SK-N-SH (cell line): Measurements from ENCODE around the gene BIRC5.

Experiments
- EP300 ChIP-seq, 2 experiments: IDR thresholded peaks; 2 replicates each; pipeline versions ENCODE4 v1.4.0 to v1.6.1; 2012; ENCODE audit warnings: borderline replicate concordance in 1 of 2, low read depth in 1 of 2, low read length in 1 of 2
- EZH2phosphoT487 ChIP-seq: fragments of 200-600 bp; sonication (generic); IDR thresholded peaks from 2 replicates; pipeline ENCODE4 v1.6.1; 2017; ENCODE audit warnings: low read depth, mixed run types, mild to moderate bottlenecking, antibody characterized with exemption, moderate library complexity, borderline replicate concordance
- FOSL2 ChIP-seq: IDR thresholded peaks from 2 replicates; pipeline ENCODE4 v1.4.0; 2012; ENCODE audit warnings: low read depth, mild to moderate bottlenecking, moderate library complexity, borderline replicate concordance
- FOXJ3 ChIP-seq: sonication (generic); formaldehyde crosslinking; IDR thresholded peaks from 2 replicates; pipeline ENCODE4 v1.5.1; 2020; ENCODE audit warnings: mild to moderate bottlenecking, missing genetic modification reagents
- MXI1 ChIP-seq: IDR thresholded peaks from 2 replicates; pipeline ENCODE4 v1.6.1; 2012; ENCODE audit warnings: mild to moderate bottlenecking, low read depth, low read length, improper control_type of control experiment
- POLR2AphosphoS5 ChIP-seq: IDR thresholded peaks from 2 replicates; pipeline ENCODE4 v1.6.1; 2012; ENCODE audit warnings: low read depth, low read length
- TAF1 ChIP-seq: IDR thresholded peaks from 2 replicates; pipeline ENCODE4 v1.6.1; 2012; ENCODE audit warnings: low read depth, mild to moderate bottlenecking, low read length, moderate library complexity, borderline replicate concordance
- TCF12 ChIP-seq: IDR thresholded peaks from 2 replicates; pipeline ENCODE4 v1.4.0; 2012
- TF ChIP-seq, protein P1 (sequence below): IDR thresholded peaks from 2 replicates; pipeline ENCODE4 v1.4.0; 2012; ENCODE audit warnings: low read depth, borderline replicate concordance
- TF ChIP-seq, protein P2 (sequence below): fragments of 200-600 bp; sonication (generic); IDR thresholded peaks from 2 replicates; pipeline ENCODE4 v1.6.1; 2017; ENCODE audit warnings: antibody characterized with exemption, mild to moderate bottlenecking, moderate library complexity
- TF ChIP-seq, protein P3 (sequence below): IDR thresholded peaks from 2 replicates; pipeline ENCODE4 v1.6.1; 2012; ENCODE audit warnings: mild to moderate bottlenecking, low read depth, low read length, moderate library complexity
- TF ChIP-seq, protein P4 (sequence below): fragments of 150-350 bp; IDR thresholded peaks from 2 replicates; pipeline ENCODE4 v1.6.1; 2017; ENCODE audit warnings: antibody characterized with exemption, low read length, low read depth, borderline replicate concordance

DNA sequence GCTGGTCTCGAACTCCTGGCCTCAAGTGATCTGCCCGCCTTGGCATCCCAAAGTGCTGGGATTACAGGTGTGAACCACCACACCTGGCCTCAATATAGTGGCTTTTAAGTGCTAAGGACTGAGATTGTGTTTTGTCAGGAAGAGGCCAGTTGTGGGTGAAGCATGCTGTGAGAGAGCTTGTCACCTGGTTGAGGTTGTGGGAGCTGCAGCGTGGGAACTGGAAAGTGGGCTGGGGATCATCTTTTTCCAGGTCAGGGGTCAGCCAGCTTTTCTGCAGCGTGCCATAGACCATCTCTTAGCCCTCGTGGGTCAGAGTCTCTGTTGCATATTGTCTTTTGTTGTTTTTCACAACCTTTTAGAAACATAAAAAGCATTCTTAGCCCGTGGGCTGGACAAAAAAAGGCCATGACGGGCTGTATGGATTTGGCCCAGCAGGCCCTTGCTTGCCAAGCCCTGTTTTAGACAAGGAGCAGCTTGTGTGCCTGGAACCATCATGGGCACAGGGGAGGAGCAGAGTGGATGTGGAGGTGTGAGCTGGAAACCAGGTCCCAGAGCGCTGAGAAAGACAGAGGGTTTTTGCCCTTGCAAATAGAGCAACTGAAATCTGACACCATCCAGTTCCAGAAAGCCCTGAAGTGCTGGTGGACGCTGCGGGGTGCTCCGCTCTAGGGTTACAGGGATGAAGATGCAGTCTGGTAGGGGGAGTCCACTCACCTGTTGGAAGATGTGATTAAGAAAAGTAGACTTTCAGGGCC is 5.5 kb downstream of the BIRC5 start:
- TF ChIP-seq MXI1 (no peak), FOSL2 (no peak), TAF1 (no peak), POLR2AphosphoS5 (no peak), EP300 (IDR thresholded peaks at IDR 0.05; ENCODE audit: borderline replicate concordance in 1 of 2, low read depth in 1 of 2, low read length in 1 of 2) (no peak), FOXJ3 (no peak), TCF12 (no peak), EZH2phosphoT487 (no peak)
- TF ChIP-seq, protein P1, sequence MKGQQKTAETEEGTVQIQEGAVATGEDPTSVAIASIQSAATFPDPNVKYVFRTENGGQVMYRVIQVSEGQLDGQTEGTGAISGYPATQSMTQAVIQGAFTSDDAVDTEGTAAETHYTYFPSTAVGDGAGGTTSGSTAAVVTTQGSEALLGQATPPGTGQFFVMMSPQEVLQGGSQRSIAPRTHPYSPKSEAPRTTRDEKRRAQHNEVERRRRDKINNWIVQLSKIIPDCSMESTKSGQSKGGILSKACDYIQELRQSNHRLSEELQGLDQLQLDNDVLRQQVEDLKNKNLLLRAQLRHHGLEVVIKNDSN, result no peak
- TF ChIP-seq, protein P2, sequence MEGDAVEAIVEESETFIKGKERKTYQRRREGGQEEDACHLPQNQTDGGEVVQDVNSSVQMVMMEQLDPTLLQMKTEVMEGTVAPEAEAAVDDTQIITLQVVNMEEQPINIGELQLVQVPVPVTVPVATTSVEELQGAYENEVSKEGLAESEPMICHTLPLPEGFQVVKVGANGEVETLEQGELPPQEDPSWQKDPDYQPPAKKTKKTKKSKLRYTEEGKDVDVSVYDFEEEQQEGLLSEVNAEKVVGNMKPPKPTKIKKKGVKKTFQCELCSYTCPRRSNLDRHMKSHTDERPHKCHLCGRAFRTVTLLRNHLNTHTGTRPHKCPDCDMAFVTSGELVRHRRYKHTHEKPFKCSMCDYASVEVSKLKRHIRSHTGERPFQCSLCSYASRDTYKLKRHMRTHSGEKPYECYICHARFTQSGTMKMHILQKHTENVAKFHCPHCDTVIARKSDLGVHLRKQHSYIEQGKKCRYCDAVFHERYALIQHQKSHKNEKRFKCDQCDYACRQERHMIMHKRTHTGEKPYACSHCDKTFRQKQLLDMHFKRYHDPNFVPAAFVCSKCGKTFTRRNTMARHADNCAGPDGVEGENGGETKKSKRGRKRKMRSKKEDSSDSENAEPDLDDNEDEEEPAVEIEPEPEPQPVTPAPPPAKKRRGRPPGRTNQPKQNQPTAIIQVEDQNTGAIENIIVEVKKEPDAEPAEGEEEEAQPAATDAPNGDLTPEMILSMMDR, result no peak
- TF ChIP-seq, protein P3, sequence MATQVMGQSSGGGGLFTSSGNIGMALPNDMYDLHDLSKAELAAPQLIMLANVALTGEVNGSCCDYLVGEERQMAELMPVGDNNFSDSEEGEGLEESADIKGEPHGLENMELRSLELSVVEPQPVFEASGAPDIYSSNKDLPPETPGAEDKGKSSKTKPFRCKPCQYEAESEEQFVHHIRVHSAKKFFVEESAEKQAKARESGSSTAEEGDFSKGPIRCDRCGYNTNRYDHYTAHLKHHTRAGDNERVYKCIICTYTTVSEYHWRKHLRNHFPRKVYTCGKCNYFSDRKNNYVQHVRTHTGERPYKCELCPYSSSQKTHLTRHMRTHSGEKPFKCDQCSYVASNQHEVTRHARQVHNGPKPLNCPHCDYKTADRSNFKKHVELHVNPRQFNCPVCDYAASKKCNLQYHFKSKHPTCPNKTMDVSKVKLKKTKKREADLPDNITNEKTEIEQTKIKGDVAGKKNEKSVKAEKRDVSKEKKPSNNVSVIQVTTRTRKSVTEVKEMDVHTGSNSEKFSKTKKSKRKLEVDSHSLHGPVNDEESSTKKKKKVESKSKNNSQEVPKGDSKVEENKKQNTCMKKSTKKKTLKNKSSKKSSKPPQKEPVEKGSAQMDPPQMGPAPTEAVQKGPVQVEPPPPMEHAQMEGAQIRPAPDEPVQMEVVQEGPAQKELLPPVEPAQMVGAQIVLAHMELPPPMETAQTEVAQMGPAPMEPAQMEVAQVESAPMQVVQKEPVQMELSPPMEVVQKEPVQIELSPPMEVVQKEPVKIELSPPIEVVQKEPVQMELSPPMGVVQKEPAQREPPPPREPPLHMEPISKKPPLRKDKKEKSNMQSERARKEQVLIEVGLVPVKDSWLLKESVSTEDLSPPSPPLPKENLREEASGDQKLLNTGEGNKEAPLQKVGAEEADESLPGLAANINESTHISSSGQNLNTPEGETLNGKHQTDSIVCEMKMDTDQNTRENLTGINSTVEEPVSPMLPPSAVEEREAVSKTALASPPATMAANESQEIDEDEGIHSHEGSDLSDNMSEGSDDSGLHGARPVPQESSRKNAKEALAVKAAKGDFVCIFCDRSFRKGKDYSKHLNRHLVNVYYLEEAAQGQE, result no peak
- TF ChIP-seq, protein P4, sequence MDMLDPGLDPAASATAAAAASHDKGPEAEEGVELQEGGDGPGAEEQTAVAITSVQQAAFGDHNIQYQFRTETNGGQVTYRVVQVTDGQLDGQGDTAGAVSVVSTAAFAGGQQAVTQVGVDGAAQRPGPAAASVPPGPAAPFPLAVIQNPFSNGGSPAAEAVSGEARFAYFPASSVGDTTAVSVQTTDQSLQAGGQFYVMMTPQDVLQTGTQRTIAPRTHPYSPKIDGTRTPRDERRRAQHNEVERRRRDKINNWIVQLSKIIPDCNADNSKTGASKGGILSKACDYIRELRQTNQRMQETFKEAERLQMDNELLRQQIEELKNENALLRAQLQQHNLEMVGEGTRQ, result no peak
